ACC112 (cell line): ENCODE results near the gene TTLL5.

Source experiments
- H2AFZ ChIP-seq: fragments of 200-600 bp; sonication (generic); one replicate; pipeline ENCODE4 v1.6.0; 2017; ENCODE audit warnings: antibody characterized with exemption, low read length; ENCODE audit not compliant: unreplicated experiment
- H3K27ac ChIP-seq: fragments of 200-600 bp; sonication (generic); 2 replicates; pipeline ENCODE4 v1.5.1; 2014; ENCODE audit warnings: low read depth, mild to moderate bottlenecking, antibody characterized with exemption, low read length, moderate library complexity
- H3K27me3 ChIP-seq: fragments of 200-600 bp; sonication (generic); 2 replicates; pipeline ENCODE4 v1.6.1; 2014; ENCODE audit warnings: mild to moderate bottlenecking, antibody characterized with exemption, low read length, moderate library complexity, mixed read lengths; ENCODE audit not compliant: insufficient read depth
- H3K36me3 ChIP-seq: fragments of 200-600 bp; sonication (generic); 2 replicates; pipeline ENCODE4 v1.6.1; 2016; ENCODE audit warnings: mild to moderate bottlenecking, antibody characterized with exemption, low read length, moderate library complexity, mixed read lengths; ENCODE audit not compliant: insufficient read depth
- H3K4me1 ChIP-seq: fragments of 200-600 bp; sonication (generic); one replicate; pipeline ENCODE4 v1.6.1; 2016; ENCODE audit warnings: low read length, mixed read lengths; ENCODE audit not compliant: insufficient read depth, unreplicated experiment, control insufficient read depth
- H3K4me3 ChIP-seq: fragments of 200-600 bp; sonication (generic); 2 replicates; pipeline ENCODE4 v1.5.1; 2014; ENCODE audit warnings: mild to moderate bottlenecking, low read depth, low read length
- H3K79me2 ChIP-seq: fragments of 200-600 bp; sonication (generic); one replicate; pipeline ENCODE4 v1.6.0; 2016; ENCODE audit warnings: low read length; ENCODE audit not compliant: control insufficient read depth, unreplicated experiment, insufficient read depth

Gene TTLL5

GRCh38 chr14:75715926-75716780 is 55.1 kb downstream of the TTLL5 start:
- Histone ChIP-seq H3K27me3 (no peaks in the 10 kb centered on the region), H3K27ac (peak overlapping the region; percentile 26), H3K4me1 (peaks cover 37% of the 10 kb centered on the region), H3K4me3 (no peak overlapping the region), H2AFZ (no peak overlapping the region), H3K36me3 (peaks cover 31% of the 10 kb centered on the region), H3K79me2 (no peaks in the 10 kb centered on the region)

GRCh38 chr14:75717729-75718128 is 56.7 kb downstream of the TTLL5 start:
- no peak overlapping the region for H3K27ac ChIP-seq
- peaks cover 45% of the 10 kb centered on the region for H3K36me3 ChIP-seq
- H3K4me3 ChIP-seq = no peak overlapping the region
- H3K27me3 ChIP-seq = no peaks in the 10 kb centered on the region
- H2AFZ ChIP-seq = no peak overlapping the region
- peaks cover 25% of the 10 kb centered on the region for H3K4me1 ChIP-seq
- no peaks in the 10 kb centered on the region for H3K79me2 ChIP-seq

GRCh38 chr14:75718199-75718598 is 57.2 kb downstream of the TTLL5 start:
- Histone ChIP-seq H3K36me3 (peaks cover 49% of the 10 kb centered on the region), H2AFZ (no peak overlapping the region), H3K79me2 (no peaks in the 10 kb centered on the region), H3K4me3 (no peak overlapping the region), H3K27me3 (no peaks in the 10 kb centered on the region), H3K27ac (no peak overlapping the region), H3K4me1 (peaks cover 25% of the 10 kb centered on the region)

GRCh38 chr14:75720116-75720515 is 59.1 kb downstream of the TTLL5 start:
- Histone ChIP-seq H3K4me1 (peaks cover 33% of the 10 kb centered on the region), H3K36me3 (peaks cover 57% of the 10 kb centered on the region), H2AFZ (no peak overlapping the region), H3K27ac (no peak overlapping the region), H3K4me3 (no peak overlapping the region), H3K79me2 (no peaks in the 10 kb centered on the region), H3K27me3 (no peaks in the 10 kb centered on the region)

- peaks cover 65% of the 10 kb centered on the region for H3K36me3 ChIP-seq
- H3K4me1 ChIP-seq = peaks cover 27% of the 10 kb centered on the region
- no peak overlapping the region for H2AFZ ChIP-seq
- no peaks in the 10 kb centered on the region for H3K27me3 ChIP-seq
- no peak overlapping the region for H3K27ac ChIP-seq
- no peak overlapping the region for H3K4me3 ChIP-seq
- no peaks in the 10 kb centered on the region for H3K79me2 ChIP-seq
These were observed 59.9 kb downstream of the TTLL5 start for GRCh38 chr14:75720842-75721498.

- H3K27ac ChIP-seq = no peak overlapping the region
- no peak overlapping the region for H3K4me3 ChIP-seq
- H3K36me3 ChIP-seq = peaks cover 73% of the 10 kb centered on the region
These were observed 62.7 kb downstream of the TTLL5 start for GRCh38 chr14:75723716-75724115.

GRCh38 chr14:75724414-75725204 is 63.6 kb downstream of the TTLL5 start:
- H3K79me2 ChIP-seq = no peaks in the 10 kb centered on the region
- H2AFZ ChIP-seq = no peak overlapping the region
- peaks cover 65% of the 10 kb centered on the region for H3K36me3 ChIP-seq
- H3K27me3 ChIP-seq = no peaks in the 10 kb centered on the region
- H3K4me3 ChIP-seq = peak overlapping the region; percentile 0; the same call in 1 of the 2 replicates
- peak overlapping the region; percentile 20; the same call in 1 of the 2 replicates for H3K27ac ChIP-seq
- H3K4me1 ChIP-seq = peaks cover 16% of the 10 kb centered on the region

More at GRCh38 chr14:75723716-75724115, 62.7 kb downstream of the TTLL5 start:
- Histone ChIP-seq H3K79me2 (no peaks in the 10 kb centered on the region), H3K27me3 (no peaks in the 10 kb centered on the region), H2AFZ (no peak overlapping the region), H3K4me1 (peaks cover 16% of the 10 kb centered on the region)

GRCh38 chr14:75725481-75725880 is 64.4 kb downstream of the TTLL5 start:
- Histone ChIP-seq H3K27ac (0 out of 2 replicates have a peak overlapping the region, but pooled peaks have one; percentile 20), H3K4me1 (peaks cover 16% of the 10 kb centered on the region), H3K27me3 (no peaks in the 10 kb centered on the region), H3K79me2 (no peaks in the 10 kb centered on the region), H3K4me3 (no peak overlapping the region), H2AFZ (no peak overlapping the region), H3K36me3 (peaks cover 63% of the 10 kb centered on the region)

GRCh38 chr14:75726321-75726720 is 65.3 kb downstream of the TTLL5 start:
- no peak overlapping the region for H3K27ac ChIP-seq
- no peaks in the 10 kb centered on the region for H3K79me2 ChIP-seq
- H3K36me3 ChIP-seq = peaks cover 58% of the 10 kb centered on the region

GRCh38 chr14:75727124-75727523 is 66.1 kb downstream of the TTLL5 start:
- H3K27me3 ChIP-seq = no peaks in the 10 kb centered on the region
- H3K4me1 ChIP-seq = peaks cover 16% of the 10 kb centered on the region
- H2AFZ ChIP-seq = no peak overlapping the region
- no peak overlapping the region for H3K27ac ChIP-seq
- no peak overlapping the region for H3K4me3 ChIP-seq
- H3K36me3 ChIP-seq = peaks cover 53% of the 10 kb centered on the region
- no peaks in the 10 kb centered on the region for H3K79me2 ChIP-seq

More at GRCh38 chr14:75726321-75726720, 65.3 kb downstream of the TTLL5 start:
- Histone ChIP-seq H3K4me1 (peaks cover 16% of the 10 kb centered on the region), H3K4me3 (no peak overlapping the region), H3K27me3 (no peaks in the 10 kb centered on the region), H2AFZ (no peak overlapping the region)
